Measurements from ENCODE around the gene PRAC1.

GRCh38 chr17:48770954-48771353 is 48.6 kb upstream of the PRAC1 start:
- TF ChIP-seq EZH2 (IDR thresholded peaks at IDR 0.05; ENCODE audit: low read depth) (no peak), CTCF (conservative IDR thresholded peaks at IDR 0.05) (no peak)
